ENCODE results near the gene FAM210A.

The FAM210A gene

DNA sequence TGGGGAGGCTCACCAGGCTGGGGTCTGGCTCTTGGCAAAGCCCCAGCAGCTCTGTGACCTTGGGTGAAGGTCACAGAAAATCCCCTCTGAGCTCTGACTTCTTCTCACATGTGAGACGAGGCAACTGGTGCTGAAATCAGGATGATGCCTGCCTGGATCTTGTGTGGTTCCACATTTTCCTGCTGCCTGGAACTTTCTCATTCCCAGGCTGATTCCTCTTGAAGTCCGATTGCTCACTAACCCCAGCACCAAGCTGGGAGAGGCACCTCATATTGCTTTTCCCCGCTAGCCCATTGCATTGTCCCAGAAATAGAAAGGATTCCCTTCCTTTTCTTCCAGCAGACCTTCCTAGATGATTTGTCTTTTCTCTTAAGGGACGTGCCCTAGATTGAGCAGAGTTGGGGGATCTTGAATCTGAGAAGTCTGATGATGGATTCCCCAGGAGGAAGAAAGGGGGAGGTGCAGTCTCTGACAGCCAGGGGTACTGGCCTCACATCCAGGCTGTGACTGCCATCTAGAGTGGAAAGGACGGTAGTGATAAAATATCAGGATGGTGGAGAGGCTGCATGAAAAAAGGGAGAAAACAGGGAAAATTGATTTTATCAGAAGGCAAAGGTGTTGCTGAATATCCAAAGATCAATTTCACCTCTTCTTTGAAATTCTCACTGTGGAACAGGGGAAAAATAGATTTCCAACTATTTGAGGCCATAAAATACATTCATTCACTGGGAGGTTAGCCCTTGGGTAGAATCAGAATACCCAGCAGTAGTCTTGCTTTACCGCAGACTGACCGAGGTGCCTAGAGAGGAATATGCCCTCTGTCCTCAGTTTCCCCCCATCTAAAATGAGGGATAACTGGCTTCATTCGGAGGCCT lies 96.3 kb downstream of the FAM210A start:
- DNase-seq (ENCODE audit: extremely low read depth, low read depth), result no peak
- TF ChIP-seq, protein P1, sequence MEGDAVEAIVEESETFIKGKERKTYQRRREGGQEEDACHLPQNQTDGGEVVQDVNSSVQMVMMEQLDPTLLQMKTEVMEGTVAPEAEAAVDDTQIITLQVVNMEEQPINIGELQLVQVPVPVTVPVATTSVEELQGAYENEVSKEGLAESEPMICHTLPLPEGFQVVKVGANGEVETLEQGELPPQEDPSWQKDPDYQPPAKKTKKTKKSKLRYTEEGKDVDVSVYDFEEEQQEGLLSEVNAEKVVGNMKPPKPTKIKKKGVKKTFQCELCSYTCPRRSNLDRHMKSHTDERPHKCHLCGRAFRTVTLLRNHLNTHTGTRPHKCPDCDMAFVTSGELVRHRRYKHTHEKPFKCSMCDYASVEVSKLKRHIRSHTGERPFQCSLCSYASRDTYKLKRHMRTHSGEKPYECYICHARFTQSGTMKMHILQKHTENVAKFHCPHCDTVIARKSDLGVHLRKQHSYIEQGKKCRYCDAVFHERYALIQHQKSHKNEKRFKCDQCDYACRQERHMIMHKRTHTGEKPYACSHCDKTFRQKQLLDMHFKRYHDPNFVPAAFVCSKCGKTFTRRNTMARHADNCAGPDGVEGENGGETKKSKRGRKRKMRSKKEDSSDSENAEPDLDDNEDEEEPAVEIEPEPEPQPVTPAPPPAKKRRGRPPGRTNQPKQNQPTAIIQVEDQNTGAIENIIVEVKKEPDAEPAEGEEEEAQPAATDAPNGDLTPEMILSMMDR (IDR thresholded peaks at IDR 0.05; ENCODE audit: low read depth, low read length, missing control alignments), result peak; percentile 70

DNA sequence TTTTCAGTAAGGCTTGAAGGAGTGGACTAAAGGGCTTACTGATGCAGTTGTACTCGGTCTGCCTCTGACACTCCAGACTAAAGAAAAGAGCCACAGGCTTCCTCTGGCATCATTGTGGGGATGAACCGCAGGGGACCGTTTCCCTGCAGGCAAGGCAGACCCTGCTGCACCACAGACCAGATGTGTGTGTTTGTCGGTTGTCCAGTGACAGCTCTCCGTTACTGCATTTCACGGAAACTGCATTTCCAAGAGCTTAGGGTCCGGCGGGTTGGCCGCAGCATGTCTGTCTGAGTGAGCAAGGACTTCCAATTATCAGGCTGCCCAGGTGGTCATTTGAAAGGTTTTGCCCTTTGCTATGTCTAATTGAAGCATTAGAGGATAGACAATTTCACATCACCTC lies 98.1 kb downstream of the FAM210A start:
- DNase-seq (ENCODE audit: extremely low read depth, low read depth), result no peak
- TF ChIP-seq, protein P1 (IDR thresholded peaks at IDR 0.05; ENCODE audit: low read depth, low read length, missing control alignments), result no peak
- no peak overlapping the region for H3K4me3 ChIP-seq (replicated peaks; ENCODE audit: low read depth, low read length)

More for the DNA sequence above, 96.3 kb downstream of the FAM210A start:
- H3K4me3 ChIP-seq (replicated peaks; ENCODE audit: low read depth, low read length), result no peak overlapping the region

DNA sequence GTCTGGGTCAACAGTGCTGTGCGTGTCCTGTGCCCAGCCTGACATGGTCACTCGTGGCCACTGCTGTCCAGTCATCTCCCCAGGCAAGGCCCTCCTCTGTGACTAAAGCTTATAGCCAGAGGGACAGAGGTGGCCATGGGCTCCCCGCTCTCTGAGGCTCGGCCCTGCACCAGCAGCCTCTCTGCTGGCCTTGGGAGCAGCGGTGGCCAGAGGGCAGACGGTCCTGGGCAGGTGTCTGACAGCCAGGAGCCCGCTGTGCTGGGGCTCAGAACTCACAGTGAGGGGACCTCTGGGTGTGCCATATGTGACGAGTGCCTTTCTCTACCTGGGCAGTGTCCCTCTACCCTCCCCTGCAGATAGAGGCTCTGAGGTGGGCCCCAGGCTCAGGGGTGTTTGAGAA lies 98.7 kb downstream of the FAM210A start:
- TF ChIP-seq, protein P1 (IDR thresholded peaks at IDR 0.05; ENCODE audit: low read depth, low read length, missing control alignments), result no peak
- no peak for DNase-seq (ENCODE audit: extremely low read depth, low read depth)
- H3K4me3 ChIP-seq (replicated peaks; ENCODE audit: low read depth, low read length), result no peak overlapping the region

DNA sequence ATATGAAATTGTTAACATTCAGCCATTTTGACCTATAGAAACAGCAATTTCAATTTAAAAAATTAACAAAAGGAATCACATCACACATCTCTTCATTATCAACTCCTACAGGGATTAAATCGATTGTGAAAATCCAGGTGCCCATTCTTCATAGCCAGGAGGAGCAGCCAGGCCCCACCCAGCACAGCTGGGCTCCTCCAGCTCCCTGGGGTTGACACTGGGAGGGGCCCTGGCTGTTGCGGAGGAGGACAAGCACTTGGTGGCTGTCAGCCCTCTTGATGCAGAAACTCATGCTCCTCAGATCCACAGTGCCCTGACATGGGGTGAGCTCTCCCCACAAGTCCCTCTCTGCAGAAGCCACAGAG lies 99.8 kb downstream of the FAM210A start:
- DNase-seq (ENCODE audit: extremely low read depth, low read depth), result no peak
- TF ChIP-seq, protein P1 (IDR thresholded peaks at IDR 0.05; ENCODE audit: low read depth, low read length, missing control alignments), result no peak
- H3K4me3 ChIP-seq (replicated peaks; ENCODE audit: low read depth, low read length), result no peak overlapping the region

DNA sequence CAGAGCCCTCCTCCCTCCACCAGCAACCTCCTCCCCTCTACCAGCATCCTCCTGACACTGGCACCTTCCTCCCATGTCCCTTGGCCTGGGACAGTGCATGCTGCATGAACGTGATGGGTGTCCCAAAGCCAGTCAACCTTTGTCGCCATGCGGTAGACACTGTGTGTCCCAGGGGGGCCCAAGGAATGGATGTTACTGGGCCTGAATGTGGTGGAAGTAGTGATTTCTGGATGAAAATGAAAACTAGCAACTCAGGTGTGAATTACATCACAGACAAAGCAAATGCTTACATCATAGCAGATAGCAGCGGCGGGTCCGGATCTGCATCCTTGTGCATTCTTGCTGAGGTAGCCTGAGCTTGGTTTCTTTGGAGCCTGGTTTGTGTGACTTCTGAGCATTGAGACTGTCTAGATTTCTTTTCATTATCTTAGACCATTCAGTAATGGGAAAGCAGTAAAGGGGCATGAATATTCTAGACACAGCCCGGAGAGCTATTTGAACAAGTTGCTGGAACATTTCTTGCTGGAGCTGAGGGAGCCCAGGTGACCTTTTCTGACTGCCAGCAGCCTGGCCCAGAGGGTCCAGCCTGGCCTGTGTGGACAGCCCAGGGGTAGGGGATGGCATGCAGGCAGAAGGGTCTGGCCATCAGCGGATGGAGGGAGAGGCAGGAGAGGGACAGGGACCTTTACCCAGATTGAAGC lies 100.4 kb downstream of the FAM210A start:
- no peak for DNase-seq (ENCODE audit: extremely low read depth, low read depth)
- H3K4me3 ChIP-seq (replicated peaks; ENCODE audit: low read depth, low read length), result no peak overlapping the region
- TF ChIP-seq, protein P1 (IDR thresholded peaks at IDR 0.05; ENCODE audit: low read depth, low read length, missing control alignments), result no peak

DNA sequence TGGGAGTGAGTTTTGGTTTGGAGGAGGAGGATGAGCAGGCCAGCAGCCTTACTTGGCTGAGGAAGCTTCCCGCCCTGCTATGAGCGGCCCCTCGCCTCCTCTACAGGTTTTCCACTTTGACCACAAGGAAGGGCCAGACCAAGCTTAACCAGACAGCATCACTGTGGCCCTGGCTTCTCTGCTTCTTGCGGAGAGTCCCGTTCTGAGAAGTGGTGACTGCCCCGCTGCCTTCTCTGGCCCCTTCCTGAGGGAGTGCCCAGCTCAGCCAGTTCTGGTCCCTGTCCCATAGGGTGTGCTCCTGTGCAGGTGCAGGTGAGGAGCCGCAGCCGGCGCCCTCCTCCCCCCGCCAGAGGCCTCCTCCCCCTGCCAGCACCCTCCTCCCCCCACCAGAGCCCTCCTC lies 101.0 kb downstream of the FAM210A start:
- TF ChIP-seq, protein P1 (IDR thresholded peaks at IDR 0.05; ENCODE audit: low read depth, low read length, missing control alignments), result no peak
- no peak overlapping the region for H3K4me3 ChIP-seq (replicated peaks; ENCODE audit: low read depth, low read length)
- DNase-seq (ENCODE audit: extremely low read depth, low read depth), result no peak
